Fibroblast of lung (primary cell): Measurements from ENCODE around the gene MEIOSIN.

ENCODE experiments used
- CTCF ChIP-seq, 2 donors: IDR thresholded peaks in 1 of 2; conservative IDR thresholded peaks in 1 of 2; 1 replicate in 1 of 2; 2 replicates in 1 of 2; pipeline ENCODE4 v1.5.1; 2011 to 2012; ENCODE audit warnings: low read length in 2 of 2, control low read depth in 1 of 2, inconsistent platforms in 1 of 2, low read depth in 1 of 2, mild to moderate bottlenecking in 1 of 2
- EZH2 ChIP-seq: IDR thresholded peaks from 2 replicates; pipeline ENCODE4 v1.5.1; 2012; ENCODE audit warnings: low read length, control low read depth, mild to moderate bottlenecking; ENCODE audit errors: missing control alignments

GRCh38 chr19:45780448-45781213, 47.4 kb downstream of the MEIOSIN start:
- TF ChIP-seq CTCF (conservative IDR thresholded peaks at IDR 0.05 in 1 of 2, IDR thresholded peaks at IDR 0.05 in 1 of 2; ENCODE audit: low read depth in 1 of 2, low read length in 2 of 2): no peak
- no peak for TF ChIP-seq EZH2
